OCI-M2 (cell line): ENCODE data around the gene SPOCK2.
"Not testable (repeated sequence)": the region's sequence is repeated elsewhere in the genome, so short reads cannot be mapped to it uniquely, and the experiment has no call there.

Source experiments
- DNase-seq: peaks from one replicate; lab custom pipeline; 2025; ENCODE audit not compliant: unreplicated experiment; lab: John Stamatoyannopoulos, UW

Gene SPOCK2

GRCh38 chr10:72108004-72108370 lies 19.6 kb upstream of the SPOCK2 start:
- not testable (repeated sequence) for DNase-seq

GRCh38 chr10:72107325-72108003 lies 19.1 kb upstream of the SPOCK2 start:
- DNase-seq: no peak

GRCh38 chr10:72106896-72107295 lies 18.5 kb upstream of the SPOCK2 start:
- no peak for DNase-seq

- no peak for DNase-seq
These were observed 18.0 kb upstream of the SPOCK2 start for GRCh38 chr10:72106154-72106849.

- DNase-seq: no peak
These were observed 17.4 kb upstream of the SPOCK2 start for GRCh38 chr10:72105710-72106109.

- DNase-seq: no peak
These were observed 16.7 kb upstream of the SPOCK2 start for GRCh38 chr10:72105098-72105475.

DNA sequence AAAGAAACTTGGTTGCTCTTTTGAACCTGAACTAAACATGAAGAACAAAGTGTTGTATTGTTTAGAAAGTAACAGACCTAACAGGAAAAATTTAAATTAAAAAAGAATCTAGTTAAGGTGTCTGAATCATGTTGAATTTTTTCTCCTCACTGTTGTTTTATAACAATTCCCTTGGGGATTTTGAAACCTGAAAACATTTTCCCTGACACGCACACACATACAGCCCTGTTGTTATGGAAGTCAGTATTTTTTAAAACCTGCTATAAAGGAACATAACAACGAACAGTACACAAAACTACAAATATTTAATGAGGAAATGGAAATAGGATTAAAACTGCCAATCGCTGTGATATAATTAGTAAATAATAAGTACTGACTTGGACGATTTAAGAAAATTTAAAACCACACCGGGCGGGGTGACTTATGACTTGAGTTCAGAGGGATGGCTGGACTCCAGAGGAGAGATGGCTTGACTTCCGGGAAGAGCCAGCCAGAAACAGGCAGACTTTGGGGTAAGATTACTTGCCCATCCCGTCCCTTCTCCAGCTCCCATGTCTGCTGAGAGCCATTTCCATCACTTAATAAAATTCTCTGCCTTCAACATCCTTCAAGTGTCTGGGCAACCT lies 16.2 kb upstream of the SPOCK2 start:
- no peak for DNase-seq

DNA sequence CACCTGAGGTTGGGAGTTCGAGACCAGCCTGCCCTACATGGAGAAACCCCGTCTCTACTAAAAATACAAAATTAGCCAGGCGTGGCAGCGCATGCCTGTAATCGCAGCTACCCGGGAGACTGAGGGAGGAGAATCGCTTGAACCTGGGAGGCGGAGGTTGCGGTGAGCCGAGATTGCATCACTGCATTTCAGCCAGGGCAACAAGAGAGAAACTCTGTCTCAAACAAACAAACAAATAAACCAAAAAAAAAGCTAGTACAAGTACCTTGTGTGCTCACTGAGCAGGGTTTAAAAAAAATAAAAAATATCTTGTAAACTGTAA lies 11.2 kb upstream of the SPOCK2 start:
- no peak for DNase-seq

GRCh38 chr10:72098836-72099599 lies 10.7 kb upstream of the SPOCK2 start:
- DNase-seq: no peak

GRCh38 chr10:72098301-72098835 lies 10.0 kb upstream of the SPOCK2 start:
- DNase-seq: no peak

DNA sequence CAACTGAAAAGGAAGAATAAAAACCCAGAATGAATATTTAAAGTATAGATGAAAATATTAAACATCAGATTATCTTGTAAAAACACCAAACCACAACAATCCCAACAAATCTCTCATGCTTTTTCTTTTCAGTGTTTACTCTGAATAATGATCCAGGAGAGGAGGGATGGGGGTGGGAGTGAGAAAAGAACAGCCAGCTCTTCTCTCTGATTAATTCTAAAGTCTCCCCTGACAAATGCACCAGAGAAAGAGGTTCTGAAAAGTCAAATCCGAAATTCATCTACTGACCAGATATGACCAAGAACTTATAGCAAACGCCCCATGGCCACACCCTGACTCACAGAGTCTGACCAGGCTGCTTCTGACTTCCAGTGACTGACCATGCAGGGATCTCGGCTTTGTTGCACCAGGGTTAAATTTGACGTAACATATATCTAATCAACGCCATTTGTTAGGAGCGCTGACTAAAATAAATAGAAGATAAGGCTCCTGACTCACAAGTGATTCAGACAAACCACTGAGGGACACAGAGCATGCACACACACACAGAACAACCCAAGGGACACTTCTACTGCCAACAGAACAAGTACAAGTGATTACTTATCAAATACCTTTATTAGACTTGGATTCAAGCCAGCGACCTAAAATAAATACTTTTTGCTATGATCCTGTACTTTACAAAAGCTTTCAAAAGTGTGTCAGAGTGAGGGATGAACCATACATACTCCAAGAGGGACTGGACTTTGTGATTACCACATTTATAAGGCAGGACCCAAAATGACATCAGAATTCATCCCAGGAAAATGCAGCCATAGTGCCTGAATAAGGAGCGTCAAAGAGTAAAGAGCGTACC lies 9.3 kb upstream of the SPOCK2 start:
- DNase-seq: no peak

GRCh38 chr10:72096115-72097000 lies 8.0 kb upstream of the SPOCK2 start:
- DNase-seq: no peak

GRCh38 chr10:72095195-72095594 lies 6.8 kb upstream of the SPOCK2 start:
- DNase-seq: no peak

DNA sequence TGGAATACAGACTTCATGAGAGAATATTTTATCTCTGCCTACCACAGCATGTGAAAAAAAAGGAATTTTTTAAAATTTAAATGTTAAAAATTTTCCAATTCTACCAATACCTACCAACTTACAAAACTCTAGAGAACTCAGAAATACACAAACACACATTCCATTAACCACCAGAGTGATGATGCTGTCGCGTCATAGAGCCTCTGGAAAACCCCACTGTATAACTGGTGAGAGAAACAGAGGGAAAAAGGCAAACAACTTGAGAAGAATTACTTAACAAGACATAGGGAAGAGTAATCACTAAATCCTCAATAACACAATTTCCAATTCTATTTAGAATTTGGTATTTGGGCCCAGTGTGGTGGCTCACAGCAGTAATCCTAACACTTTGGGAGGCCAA lies 6.2 kb upstream of the SPOCK2 start:
- no peak for DNase-seq

DNA sequence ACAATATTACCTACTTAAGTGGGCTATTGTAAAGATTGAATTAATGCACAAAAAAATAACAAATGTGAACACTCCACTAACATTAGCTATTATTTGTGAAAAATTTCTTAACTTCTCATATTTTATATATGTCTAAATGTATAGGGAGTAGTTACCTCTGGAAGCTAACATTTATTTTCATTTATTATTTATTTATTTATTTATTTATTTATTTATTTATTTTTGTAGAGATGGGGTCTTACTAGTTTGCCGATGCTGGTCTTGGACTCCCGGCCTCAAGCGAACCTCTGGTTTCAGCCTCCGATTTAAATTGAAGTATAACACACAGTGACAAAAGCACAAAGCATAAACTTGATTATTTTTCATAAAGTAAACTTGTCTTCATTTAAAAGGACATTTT lies 5.1 kb upstream of the SPOCK2 start:
- DNase-seq: no peak

GRCh38 chr10:72092987-72093386 lies 4.6 kb upstream of the SPOCK2 start:
- DNase-seq: no peak

DNA sequence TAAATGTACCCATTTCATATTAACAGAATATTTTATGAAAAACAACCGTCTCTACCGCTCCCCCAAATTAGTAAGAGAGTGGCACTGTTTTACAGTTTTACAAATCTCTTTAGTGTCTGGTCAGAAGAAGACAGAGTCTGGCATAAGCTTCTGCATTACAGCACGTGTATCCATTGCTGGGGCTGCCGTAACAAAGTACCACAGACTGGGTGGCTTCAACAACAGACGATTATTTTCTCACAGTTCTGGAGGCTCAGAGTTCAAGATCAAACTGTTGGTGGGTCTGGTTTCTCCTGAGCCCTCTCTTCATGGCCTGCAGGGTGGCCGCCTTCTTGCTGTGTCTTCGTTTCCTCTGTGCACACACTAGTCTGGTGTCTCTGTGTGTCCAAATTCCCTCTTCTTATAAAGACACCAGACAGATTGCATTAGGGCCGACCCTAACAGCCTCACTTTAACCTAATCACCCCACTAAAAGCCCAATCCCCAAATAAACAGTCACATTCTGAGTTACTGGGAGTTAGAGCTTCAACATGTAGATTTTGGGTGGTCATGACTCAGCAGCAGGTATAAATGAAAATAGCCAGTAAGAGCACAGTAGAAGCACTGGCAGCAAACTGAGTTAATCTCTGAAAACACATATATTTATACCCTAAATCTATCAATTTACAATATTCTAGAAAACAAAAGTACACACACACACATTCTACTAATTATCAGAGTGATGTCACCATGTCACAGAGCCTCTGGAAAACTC lies 4.0 kb upstream of the SPOCK2 start:
- DNase-seq: no peak

DNA sequence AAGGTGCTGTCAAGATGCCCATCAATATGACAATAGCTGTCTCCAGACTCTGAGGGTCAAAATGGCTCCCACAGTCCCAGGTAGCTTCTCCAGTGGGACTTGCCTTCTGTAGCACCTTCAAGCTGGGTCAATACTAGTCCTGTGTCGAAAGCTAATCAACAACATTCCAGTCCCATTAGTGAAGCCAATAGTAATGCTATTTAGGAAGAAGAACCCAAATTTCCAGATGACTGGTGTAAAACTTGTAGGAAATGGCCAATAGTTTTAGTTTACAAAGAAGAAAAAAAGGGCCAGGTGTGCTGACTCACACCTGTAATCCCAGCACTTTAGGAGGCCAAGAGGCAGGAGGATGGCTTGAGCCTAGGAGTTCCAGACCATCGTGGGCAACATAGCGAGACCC lies 2.0 kb upstream of the SPOCK2 start:
- DNase-seq: no peak

DNA sequence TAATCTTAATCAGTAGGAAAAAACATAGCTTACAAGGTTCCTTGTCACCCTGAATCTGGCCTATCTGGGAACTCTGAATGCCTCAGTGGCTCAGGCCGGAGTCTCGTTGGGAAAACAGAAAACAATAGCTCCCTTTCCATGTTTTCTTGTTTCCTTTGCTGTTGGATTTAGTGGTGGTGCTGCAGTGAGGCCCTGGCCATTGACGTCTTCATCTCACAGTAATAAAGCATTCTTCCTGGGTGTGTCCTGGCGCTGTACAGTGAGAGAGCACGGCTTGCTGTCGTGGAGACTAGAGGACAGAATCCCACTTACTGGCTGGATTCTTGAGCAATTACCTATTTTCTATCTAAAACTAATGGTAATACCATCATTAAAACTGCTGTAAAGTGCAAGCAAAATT lies 1.3 kb upstream of the SPOCK2 start:
- no peak for DNase-seq
